ENCODE measurements around the gene ITFG1. TPM values are rescaled to one million over a fixed set of nuclear protein-coding genes. Genes with fewer than 3 reads are reported as not detected.
A peak's percentile ranks its signal among the peaks of the same experiment; 100 is the strongest.
"Not testable (repeated sequence)": the region's sequence is repeated elsewhere in the genome, so short reads cannot be mapped to it uniquely, and the experiment has no call there.

ITFG1 gene
- total RNA-seq, 1 experiment from 2014 or later, result 20.0 TPM

DNA sequence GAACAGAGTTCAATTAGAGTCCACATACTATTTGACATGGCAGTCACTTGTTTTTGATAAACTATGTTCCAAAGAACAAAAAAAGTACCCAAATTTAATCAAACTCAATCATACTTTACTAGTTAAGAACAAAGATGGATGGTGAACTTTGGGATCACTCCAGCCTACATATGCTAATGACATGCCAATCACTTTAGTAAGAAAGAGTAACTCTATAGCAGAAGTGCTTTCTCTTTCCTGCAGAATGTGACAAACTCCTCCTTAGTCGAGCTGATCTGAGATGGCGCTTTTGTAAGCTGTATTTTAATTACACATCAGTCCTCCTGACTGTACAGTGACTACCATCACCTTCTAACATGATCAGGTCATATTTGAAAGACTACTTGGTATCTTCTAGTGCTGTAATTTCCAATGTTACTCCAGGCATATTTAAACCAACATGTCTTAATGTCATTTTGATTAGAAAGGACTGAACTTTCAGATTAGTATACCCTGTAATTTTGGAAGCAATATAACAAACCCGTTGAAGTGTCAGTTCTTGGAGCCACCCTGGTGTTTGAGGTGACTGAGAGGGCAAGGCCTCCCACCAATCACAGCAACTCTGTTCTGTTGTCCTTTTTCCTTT is 321.2 kb downstream of the ITFG1 start:
- Histone ChIP-seq H3K4me3 (ENCODE audit: low read length) (no peak overlapping the region), H3K4me1 (ENCODE audit: insufficient read depth, low read length) (peaks cover 7% of the 10 kb centered on the region), H3K79me2 (ENCODE audit: low read length) (peaks cover 83% of the 10 kb centered on the region), H3K9me2 (replicated peaks; ENCODE audit: low read length) (no peaks in the 10 kb centered on the region), H3K9me3 (ENCODE audit: low read length) (no peaks in the 10 kb centered on the region), H3F3A (ENCODE audit: low read length, unreplicated experiment) (no peaks in the 10 kb centered on the region), H4K20me1 (ENCODE audit: low read length) (peaks cover 6% of the 10 kb centered on the region; the same call in 1 of the 2 replicates), H3K4me2 (ENCODE audit: low read length) (no peak overlapping the region), H3K9ac (ENCODE audit: low read length) (no peak overlapping the region), H3K27me3 (ENCODE audit: low read length) (no peaks in the 10 kb centered on the region), H3K27ac (ENCODE audit: low read length) (no peak overlapping the region), H2AFZ (ENCODE audit: low read length) (no peak overlapping the region), H3K36me3 (ENCODE audit: low read depth, low read length) (no peaks in the 10 kb centered on the region)
- intact Hi-C loops (cut with micrococcal nuclease), result loop anchor here (2.0 to 10.0 kb wide), 7 partner anchors 102 to 1025 kb away; partner anchors contain the start of genes ITFG1 and PHKB
- TF ChIP-seq EZH2phosphoT487 (IDR thresholded peaks at IDR 0.05; ENCODE audit: borderline replicate concordance, low read length) (no peak), EZH2 (IDR thresholded peaks at IDR 0.05; ENCODE audit: low read length, unreplicated experiment) (no peak)
- TF ChIP-seq, protein P1, sequence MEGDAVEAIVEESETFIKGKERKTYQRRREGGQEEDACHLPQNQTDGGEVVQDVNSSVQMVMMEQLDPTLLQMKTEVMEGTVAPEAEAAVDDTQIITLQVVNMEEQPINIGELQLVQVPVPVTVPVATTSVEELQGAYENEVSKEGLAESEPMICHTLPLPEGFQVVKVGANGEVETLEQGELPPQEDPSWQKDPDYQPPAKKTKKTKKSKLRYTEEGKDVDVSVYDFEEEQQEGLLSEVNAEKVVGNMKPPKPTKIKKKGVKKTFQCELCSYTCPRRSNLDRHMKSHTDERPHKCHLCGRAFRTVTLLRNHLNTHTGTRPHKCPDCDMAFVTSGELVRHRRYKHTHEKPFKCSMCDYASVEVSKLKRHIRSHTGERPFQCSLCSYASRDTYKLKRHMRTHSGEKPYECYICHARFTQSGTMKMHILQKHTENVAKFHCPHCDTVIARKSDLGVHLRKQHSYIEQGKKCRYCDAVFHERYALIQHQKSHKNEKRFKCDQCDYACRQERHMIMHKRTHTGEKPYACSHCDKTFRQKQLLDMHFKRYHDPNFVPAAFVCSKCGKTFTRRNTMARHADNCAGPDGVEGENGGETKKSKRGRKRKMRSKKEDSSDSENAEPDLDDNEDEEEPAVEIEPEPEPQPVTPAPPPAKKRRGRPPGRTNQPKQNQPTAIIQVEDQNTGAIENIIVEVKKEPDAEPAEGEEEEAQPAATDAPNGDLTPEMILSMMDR (conservative IDR thresholded peaks at IDR 0.05; ENCODE audit: low read depth, low read length), result no peak
- POLR2A ChIA-PET (ENCODE audit: unreplicated experiment), result no interaction called here
- no peak for ATAC-seq
- BruUV-seq (replicated peaks), result no TSS peak
- no peak for DNase-seq
- CTCF ChIA-PET, result no interaction called here

DNA sequence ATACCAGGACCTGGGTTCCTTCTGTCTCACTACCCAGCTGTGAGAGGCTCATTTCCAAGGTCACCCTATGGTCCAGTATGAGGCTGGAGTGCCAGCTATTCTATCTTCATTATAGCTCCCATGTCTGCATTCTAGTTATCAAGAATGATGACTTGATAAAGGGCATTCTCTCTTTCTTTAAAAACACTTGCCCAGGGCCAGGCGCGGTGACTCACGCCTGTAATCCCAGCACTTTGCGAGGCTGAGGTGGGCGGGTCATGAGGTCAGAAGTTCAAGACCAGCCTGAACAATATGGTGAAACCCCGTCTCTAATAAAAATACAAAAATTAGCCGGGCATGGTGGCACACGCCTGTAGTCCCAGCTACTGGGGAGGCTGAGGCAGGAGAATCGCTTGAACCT is 322.9 kb downstream of the ITFG1 start:
- H3K36me3 ChIP-seq (ENCODE audit: low read depth, low read length); H4K20me1 ChIP-seq (ENCODE audit: low read length); intact Hi-C loops (cut with micrococcal nuclease); H2AFZ ChIP-seq (ENCODE audit: low read length); H3K4me2 ChIP-seq (ENCODE audit: low read length); H3K4me1 ChIP-seq (ENCODE audit: insufficient read depth, low read length); H3K27me3 ChIP-seq (ENCODE audit: low read length); H3K4me3 ChIP-seq (ENCODE audit: low read length); DNase-seq; H3K27ac ChIP-seq (ENCODE audit: low read length); H3K9me3 ChIP-seq (ENCODE audit: low read length); H3F3A ChIP-seq (ENCODE audit: low read length, unreplicated experiment); POLR2A ChIA-PET (ENCODE audit: unreplicated experiment); BruUV-seq (replicated peaks); H3K9me2 ChIP-seq (replicated peaks; ENCODE audit: low read length); H3K9ac ChIP-seq (ENCODE audit: low read length); ATAC-seq; CTCF ChIA-PET: not testable (repeated sequence)
- H3K79me2 ChIP-seq (ENCODE audit: low read length), result peaks cover 96% of the 10 kb centered on the region

DNA sequence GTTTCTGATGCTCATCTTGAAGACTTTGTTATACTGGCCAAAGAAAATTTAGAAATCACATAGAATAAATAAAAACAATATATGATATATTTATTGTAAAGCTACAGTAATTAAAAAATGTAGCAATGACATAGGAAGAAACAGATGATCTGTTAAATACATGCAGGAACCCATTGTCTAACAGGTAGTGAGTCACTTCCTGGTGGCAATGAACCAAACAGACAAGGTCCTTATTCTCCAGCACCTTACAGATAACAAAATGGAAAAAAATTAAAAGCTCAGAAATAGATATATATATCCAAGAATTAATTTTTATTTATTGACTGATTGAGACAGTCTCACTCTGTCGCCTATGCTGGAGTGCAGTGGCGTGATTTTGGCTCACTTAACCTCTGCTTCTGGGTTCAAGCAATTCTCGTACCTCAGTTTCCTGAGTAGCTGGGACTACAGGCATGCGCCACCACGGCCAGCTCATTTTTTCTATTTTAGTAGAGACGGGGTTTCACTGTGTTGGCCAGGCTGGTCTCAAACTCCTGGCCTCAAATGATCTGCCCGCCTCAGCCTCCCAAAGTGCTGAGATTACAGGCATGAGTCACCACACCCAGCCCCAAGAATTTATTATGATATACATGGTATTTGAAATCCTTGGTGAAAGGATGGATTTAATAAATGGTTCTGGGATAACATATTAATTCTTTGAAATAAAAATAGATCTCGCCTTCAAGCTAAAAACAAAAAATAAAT is 324.6 kb downstream of the ITFG1 start:
- H3F3A ChIP-seq (ENCODE audit: low read length, unreplicated experiment), result no peaks in the 10 kb centered on the region
- no TSS peak for BruUV-seq (replicated peaks)
- H3K36me3 ChIP-seq (ENCODE audit: low read depth, low read length), result no peaks in the 10 kb centered on the region
- H3K4me3 ChIP-seq (ENCODE audit: low read length), result no peak overlapping the region
- no peak overlapping the region for H2AFZ ChIP-seq (ENCODE audit: low read length)
- H3K27me3 ChIP-seq (ENCODE audit: low read length), result no peaks in the 10 kb centered on the region
- H4K20me1 ChIP-seq (ENCODE audit: low read length), result peaks cover 6% of the 10 kb centered on the region; the same call in 1 of the 2 replicates
- no peak overlapping the region for H3K4me2 ChIP-seq (ENCODE audit: low read length)
- ATAC-seq (peak; percentile 33; the same call in 1 of the 2 replicates), DNase-seq (peak; percentile 57)
- no peak overlapping the region for H3K9ac ChIP-seq (ENCODE audit: low read length)
- peaks cover 4% of the 10 kb centered on the region; the same call in 1 of the 2 replicates for H3K4me1 ChIP-seq (ENCODE audit: insufficient read depth, low read length)
- ChIA-PET CTCF (no interaction called here), POLR2A (ENCODE audit: unreplicated experiment) (interaction anchor here (0.7 kb wide), 1 partner anchor 1029 kb away, joined by 9 read pairs; no protein-coding TSS in a partner anchor)
- intact Hi-C loops (cut with micrococcal nuclease), result no loop called here
- no peak overlapping the region for H3K27ac ChIP-seq (ENCODE audit: low read length)
- H3K9me3 ChIP-seq (ENCODE audit: low read length), result no peaks in the 10 kb centered on the region
- peaks cover 97% of the 10 kb centered on the region for H3K79me2 ChIP-seq (ENCODE audit: low read length)
- TF ChIP-seq EZH2phosphoT487 (IDR thresholded peaks at IDR 0.05; ENCODE audit: borderline replicate concordance, low read length) (no peak), EZH2 (IDR thresholded peaks at IDR 0.05; ENCODE audit: low read length, unreplicated experiment) (no peak)
- TF ChIP-seq, protein P1 (conservative IDR thresholded peaks at IDR 0.05; ENCODE audit: low read depth, low read length), result no peak
- no peaks in the 10 kb centered on the region for H3K9me2 ChIP-seq (replicated peaks; ENCODE audit: low read length)

All from PC-3 (cell line).